Endothelial cell of umbilical vein (primary cell): ENCODE data around the gene MBTPS1.

Experiments
- CTCF ChIP-seq, 2 donors: IDR thresholded peaks; 1 replicate in 1 of 2; 2 replicates in 1 of 2; pipeline ENCODE4 v1.5.1; 2011; ENCODE audit warnings: low read length in 2 of 2, mild to moderate bottlenecking in 2 of 2, moderate library complexity in 2 of 2, control low read depth in 1 of 2, inconsistent platforms in 1 of 2, low read depth in 1 of 2; ENCODE audit not compliant: insufficient read depth in 1 of 2; ENCODE audit errors: extremely low read depth in 1 of 2
- MAX ChIP-seq: IDR thresholded peaks from 2 replicates; pipeline ENCODE4 v1.6.1; 2011; ENCODE audit not compliant: insufficient read depth, insufficient read length

- no peak for TF ChIP-seq CTCF (IDR thresholded peaks at IDR 0.05; ENCODE audit: extremely low read depth in 1 of 2, insufficient read depth in 1 of 2, low read depth in 1 of 2, low read length in 2 of 2)
- TF ChIP-seq MAX = no peak
These were observed 19.8 kb upstream of the MBTPS1 start for GRCh38 chr16:84136331-84137125.
